AG10803 (cell line): ENCODE data around the gene AK1.
A peak's percentile ranks its signal among the peaks of the same experiment; 100 is the strongest.

Experiments used
- DNase-seq: peaks from one replicate; pipeline ENCODE4 v3.0.0; 2010; ENCODE audit warnings: low read depth
- H3K4me3 ChIP-seq: 2 replicates; pipeline ENCODE4 v1.5.1; 2011; ENCODE audit warnings: mild to moderate bottlenecking, low read length, control low read depth
- TF ChIP-seq, protein P1 (sequence below): conservative IDR thresholded peaks from 2 replicates; pipeline ENCODE4 v1.5.1; 2011; ENCODE audit warnings: mild to moderate bottlenecking, low read length, control low read depth, inconsistent platforms

Gene AK1, protein sequence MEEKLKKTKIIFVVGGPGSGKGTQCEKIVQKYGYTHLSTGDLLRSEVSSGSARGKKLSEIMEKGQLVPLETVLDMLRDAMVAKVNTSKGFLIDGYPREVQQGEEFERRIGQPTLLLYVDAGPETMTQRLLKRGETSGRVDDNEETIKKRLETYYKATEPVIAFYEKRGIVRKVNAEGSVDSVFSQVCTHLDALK

DNA sequence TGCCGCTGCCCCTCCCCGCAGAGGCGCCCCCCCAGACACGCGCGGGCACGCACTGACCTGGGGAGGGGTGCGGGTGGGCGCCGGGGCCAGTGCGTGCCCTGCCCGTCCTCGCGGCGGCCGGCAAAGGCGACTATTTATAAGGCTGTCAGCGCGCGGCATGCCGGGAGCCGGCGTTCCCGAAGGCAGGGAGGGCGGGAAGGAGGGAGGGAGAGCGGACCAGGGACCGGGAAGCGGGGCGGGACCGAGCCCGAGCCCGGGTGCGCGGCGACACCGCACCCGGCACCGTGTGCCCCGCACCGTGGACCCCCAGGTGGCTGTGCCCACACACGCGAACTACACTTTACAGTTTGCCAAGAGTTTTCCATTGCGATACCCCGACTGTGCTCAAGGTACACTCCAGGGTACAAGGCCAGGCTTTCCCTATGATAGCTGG, at the start of gene AK1:
TSS of gene AK1 (minus strand) at position 110 of the 433 bp plus-strand sequence. CDS start 3,058 bp downstream, outside the sequence.
- peak within 1 kb of the TSS; percentile 74 for H3K4me3 ChIP-seq
- TF ChIP-seq, protein P1, sequence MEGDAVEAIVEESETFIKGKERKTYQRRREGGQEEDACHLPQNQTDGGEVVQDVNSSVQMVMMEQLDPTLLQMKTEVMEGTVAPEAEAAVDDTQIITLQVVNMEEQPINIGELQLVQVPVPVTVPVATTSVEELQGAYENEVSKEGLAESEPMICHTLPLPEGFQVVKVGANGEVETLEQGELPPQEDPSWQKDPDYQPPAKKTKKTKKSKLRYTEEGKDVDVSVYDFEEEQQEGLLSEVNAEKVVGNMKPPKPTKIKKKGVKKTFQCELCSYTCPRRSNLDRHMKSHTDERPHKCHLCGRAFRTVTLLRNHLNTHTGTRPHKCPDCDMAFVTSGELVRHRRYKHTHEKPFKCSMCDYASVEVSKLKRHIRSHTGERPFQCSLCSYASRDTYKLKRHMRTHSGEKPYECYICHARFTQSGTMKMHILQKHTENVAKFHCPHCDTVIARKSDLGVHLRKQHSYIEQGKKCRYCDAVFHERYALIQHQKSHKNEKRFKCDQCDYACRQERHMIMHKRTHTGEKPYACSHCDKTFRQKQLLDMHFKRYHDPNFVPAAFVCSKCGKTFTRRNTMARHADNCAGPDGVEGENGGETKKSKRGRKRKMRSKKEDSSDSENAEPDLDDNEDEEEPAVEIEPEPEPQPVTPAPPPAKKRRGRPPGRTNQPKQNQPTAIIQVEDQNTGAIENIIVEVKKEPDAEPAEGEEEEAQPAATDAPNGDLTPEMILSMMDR: no peak
- DNase-seq: peak; percentile 56

DNA sequence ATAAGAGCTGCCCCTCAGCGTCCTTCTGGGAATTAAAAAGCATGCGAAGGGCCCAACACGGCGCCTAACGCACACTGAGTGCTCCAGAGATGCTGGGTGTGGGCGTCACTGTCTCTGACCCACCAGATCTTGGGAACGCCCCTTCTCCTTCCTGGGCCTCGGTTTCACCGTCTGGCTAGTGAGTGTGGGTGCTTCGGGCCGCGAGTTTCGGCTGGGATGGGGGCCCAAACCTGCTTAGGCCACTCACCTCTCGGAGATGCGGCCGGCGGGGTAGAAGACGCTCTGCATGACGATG, 49.4 kb upstream of the AK1 start:
- TF ChIP-seq, protein P1: no peak
- H3K4me3 ChIP-seq: peak overlapping the region; percentile 34
- DNase-seq: no peak

DNA sequence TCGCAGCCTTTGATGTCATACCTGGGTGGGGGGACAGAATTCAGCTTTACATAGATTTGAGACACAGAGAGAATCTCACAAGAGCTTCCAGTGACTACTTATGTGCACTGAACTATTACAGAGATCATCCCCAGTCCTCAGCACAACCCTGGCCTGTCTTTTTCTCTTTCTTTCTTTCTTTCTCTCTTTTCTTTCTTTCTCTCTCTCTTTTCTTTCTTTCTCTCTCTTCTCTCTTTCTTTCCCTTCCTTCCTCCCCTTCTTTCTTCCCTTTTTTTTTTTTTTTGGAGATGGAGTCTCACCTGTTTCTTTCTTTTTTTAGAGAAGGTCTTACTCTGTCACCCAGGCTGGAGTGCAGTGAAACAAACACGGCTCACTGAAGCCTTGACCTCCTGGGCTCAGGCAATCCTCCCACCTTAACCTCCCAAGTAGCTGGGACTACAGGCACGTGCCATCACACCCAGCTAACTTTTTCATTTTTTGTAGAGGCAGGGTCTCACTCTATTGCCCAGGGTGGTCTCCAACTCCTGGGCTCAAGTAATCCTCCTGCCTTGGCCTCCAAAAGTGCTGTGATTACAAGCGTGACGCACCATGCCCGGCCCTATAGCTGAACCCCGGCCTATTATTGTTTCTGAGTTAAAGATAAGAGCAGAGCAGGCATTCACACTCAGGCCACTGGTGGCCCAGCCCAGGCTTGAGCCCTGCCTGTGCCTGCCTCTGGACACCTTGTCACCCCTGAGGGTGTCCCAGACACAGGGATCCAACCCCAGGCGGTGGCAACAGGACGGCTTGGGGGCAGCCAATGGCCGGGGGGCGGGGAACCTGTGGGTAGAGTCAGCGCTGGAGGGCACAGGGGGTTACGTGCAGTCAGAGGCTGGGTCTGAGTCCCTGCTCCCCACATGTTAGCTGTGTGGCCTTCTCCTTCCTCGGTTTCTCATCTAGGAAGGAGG, 48.8 kb upstream of the AK1 start:
- H3K4me3 ChIP-seq: no peak overlapping the region
- TF ChIP-seq, protein P1: no peak
- DNase-seq: no peak

DNA sequence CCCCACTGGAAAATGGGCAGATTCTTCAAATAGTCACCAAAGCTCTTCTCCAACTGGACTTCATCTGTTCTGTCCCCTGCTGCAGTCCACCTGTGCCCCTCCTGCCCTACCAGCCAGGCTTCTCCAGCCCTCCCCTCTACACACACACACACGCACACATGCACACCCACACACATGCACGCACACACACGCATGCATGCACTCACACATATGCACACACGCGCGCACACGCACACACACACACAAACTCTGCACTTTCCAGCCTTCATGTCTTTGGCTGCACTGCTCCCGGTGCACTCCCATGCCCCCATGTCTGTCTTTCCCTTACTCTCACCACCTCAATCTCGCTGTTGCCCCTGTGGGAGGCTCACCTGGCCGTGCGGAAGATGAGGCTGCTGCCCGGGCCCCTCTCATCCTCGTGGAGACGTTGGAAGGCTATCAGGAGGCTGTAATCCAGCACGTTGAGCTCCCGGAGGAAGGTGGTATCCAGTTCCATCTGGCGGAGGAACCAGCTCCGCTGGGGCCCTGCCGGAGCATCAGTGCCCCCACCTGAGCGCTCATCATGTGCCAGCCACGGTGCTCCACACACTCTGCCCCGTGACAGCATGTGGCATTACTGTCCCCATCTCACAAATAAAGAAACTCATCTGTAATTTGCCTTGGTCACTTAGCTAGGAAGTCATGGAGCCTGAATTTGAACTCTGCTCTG, 47.4 kb upstream of the AK1 start:
- no peak for DNase-seq
- no peak overlapping the region for H3K4me3 ChIP-seq
- TF ChIP-seq, protein P1: no peak

DNA sequence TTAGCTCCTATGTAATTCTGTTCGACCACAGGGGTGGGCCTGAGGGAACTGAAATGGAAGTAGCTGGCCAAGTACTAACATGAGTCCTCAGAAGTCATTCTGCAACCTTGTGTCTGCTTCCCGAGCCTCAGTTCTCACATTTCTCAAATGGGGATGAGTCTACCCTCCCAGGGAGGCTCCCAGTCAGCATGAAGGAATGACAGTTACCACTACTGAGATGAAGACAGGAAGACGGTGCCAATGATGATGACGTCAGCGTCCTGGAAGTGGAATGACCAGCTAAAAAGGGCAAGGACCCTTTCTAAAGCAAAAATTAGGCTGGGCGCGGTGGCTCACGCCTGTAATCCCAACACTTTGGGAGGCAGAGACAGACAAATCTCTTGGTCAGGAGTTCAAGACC, 46.3 kb upstream of the AK1 start:
- peak; percentile 96 for DNase-seq
- TF ChIP-seq, protein P1: no peak
- H3K4me3 ChIP-seq: no peak overlapping the region

DNA sequence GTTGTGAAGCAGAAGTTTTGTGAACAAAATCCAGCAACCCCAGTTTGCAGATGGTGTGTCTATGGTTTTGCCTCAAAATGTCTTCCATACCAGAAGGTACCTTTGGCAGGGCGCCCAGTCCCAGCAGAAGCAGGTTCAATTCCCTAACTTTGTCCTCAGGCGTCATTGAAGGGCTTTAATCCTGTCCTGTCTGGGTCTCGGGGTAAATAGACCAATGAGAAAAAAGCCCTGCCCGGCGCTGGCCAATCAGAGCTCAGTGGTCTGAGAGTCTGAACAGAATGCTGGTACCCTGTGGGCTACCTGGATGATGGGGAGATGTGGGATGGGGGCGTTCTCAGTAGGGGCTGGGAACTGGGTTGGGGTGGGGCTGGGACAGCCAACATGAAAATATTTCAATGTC, 45.6 kb upstream of the AK1 start:
- H3K4me3 ChIP-seq: no peak overlapping the region
- DNase-seq: no peak
- TF ChIP-seq, protein P1: no peak
